H1 (cell line): ENCODE measurements around the gene GNG7. TPM values are rescaled to one million over a fixed set of nuclear protein-coding genes. Genes with fewer than 3 reads are reported as not detected.

Experiments
- CTCF ChIA-PET: fragments of 300-600 bp; sonication (Branson Sonifier 250); formaldehyde crosslinking; loops from one replicate; lab custom pipeline; 2021; ENCODE audit not compliant: partially characterized antibody; lab: Charles Lee
- POLR2A ChIA-PET: fragments of 300-600 bp; sonication (Branson Sonifier 250); formaldehyde crosslinking; loops from one replicate; lab custom pipeline; 2021; ENCODE audit warnings: inconsistent platforms; ENCODE audit not compliant: partially characterized antibody; lab: Charles Lee
- DNase-seq, 2 experiments: peaks; one replicate each; pipeline versions ENCODE4 v3.0.0 to v3.0.0-alpha.2; 2010 to 2022; ENCODE audit warnings: low spot score in 2 of 2, low read depth in 1 of 2, mixed read lengths in 1 of 2
- FAIRE-seq: peaks from 2 replicates; lab custom pipeline; 2011; peaks lifted over from hg19 to GRCh38; lab: Jason Lieb, UNC
- H2AFZ ChIP-seq: 2 replicates; pipeline ENCODE4 v1.8.1; 2012; ENCODE audit warnings: low read length, inconsistent platforms
- H2AK5ac ChIP-seq: 2 replicates; pipeline ENCODE4 v1.6.1; 2013; ENCODE audit warnings: low read depth, low read length
- H2BK120ac ChIP-seq: replicated peaks from 2 replicates; pipeline ENCODE3; 2013; ENCODE audit warnings: low read depth, low read length, inconsistent platforms
- H2BK12ac ChIP-seq: 2 replicates; pipeline ENCODE4 v1.6.1; 2013; ENCODE audit warnings: low read depth, low read length
- H2BK15ac ChIP-seq: 2 replicates; pipeline ENCODE4 v1.6.1; 2013; ENCODE audit warnings: low read length
- H2BK20ac ChIP-seq: 2 replicates; pipeline ENCODE4 v1.6.1; 2013; ENCODE audit warnings: low read length
- H2BK5ac ChIP-seq: 2 replicates; pipeline ENCODE4 v1.6.1; 2013; ENCODE audit warnings: low read depth, low read length
- H3K14ac ChIP-seq: 2 replicates; pipeline ENCODE4 v1.6.1; 2013; ENCODE audit warnings: inconsistent platforms; ENCODE audit not compliant: insufficient read length
- H3K18ac ChIP-seq: 2 replicates; pipeline ENCODE4 v1.6.1; 2013; ENCODE audit warnings: low read length; ENCODE audit errors: extremely low read depth
- H3K23ac ChIP-seq: 2 replicates; pipeline ENCODE4 v1.6.1; 2013; ENCODE audit warnings: inconsistent platforms; ENCODE audit not compliant: insufficient read length
- H3K23me2 ChIP-seq: 2 replicates; pipeline ENCODE4 v1.6.1; 2013; ENCODE audit warnings: low read depth, low read length
- H3K27ac ChIP-seq: 2 replicates; pipeline ENCODE4 v1.6.1; 2011; ENCODE audit warnings: low read depth, low read length, inconsistent platforms
- H3K27me3 ChIP-seq, 4 experiments: replicated peaks in 1 of 4; 1 replicate in 1 of 4; 2 replicates in 3 of 4; pipeline versions ENCODE4 v1.6.1 to v1.8.1; 2011 to 2013; ENCODE audit warnings: low read length in 3 of 4, mild to moderate bottlenecking in 3 of 4, inconsistent platforms in 2 of 4, mixed read lengths in 2 of 4, moderate library complexity in 1 of 4; ENCODE audit not compliant: control insufficient read depth in 3 of 4, insufficient read depth in 3 of 4; ENCODE audit errors: extremely low read depth in 1 of 4
- H3K36me3 ChIP-seq, 4 experiments: 2 replicates each; pipeline versions ENCODE4 v1.6.1 to v1.8.1; 2011 to 2013; ENCODE audit warnings: mild to moderate bottlenecking in 4 of 4, low read length in 3 of 4, moderate library complexity in 2 of 4, control low read depth in 1 of 4, inconsistent platforms in 1 of 4; ENCODE audit not compliant: insufficient read depth in 4 of 4, control insufficient read depth in 2 of 4
- H3K4ac ChIP-seq: replicated peaks from 2 replicates; pipeline ENCODE3; 2013; ENCODE audit warnings: low read length, low read depth, mixed read lengths, inconsistent platforms; ENCODE audit not compliant: insufficient read length
- H3K4me1 ChIP-seq, 4 experiments: replicated peaks in 1 of 4; 1 replicate in 1 of 4; 2 replicates in 3 of 4; pipeline versions ENCODE4 v1.6.1 to v1.8.1; 2011 to 2013; ENCODE audit warnings: low read length in 3 of 4, inconsistent platforms in 2 of 4, mixed read lengths in 1 of 4; ENCODE audit not compliant: insufficient read depth in 4 of 4, control insufficient read depth in 3 of 4
- H3K4me2 ChIP-seq, 2 experiments: 2 replicates each; pipeline versions ENCODE4 v1.6.1 to v1.8.1; 2011 to 2013; ENCODE audit warnings: low read depth in 2 of 2, low read length in 2 of 2, control low read depth in 1 of 2, inconsistent platforms in 1 of 2, mild to moderate bottlenecking in 1 of 2; ENCODE audit not compliant: insufficient read depth in 1 of 2
- H3K4me3 ChIP-seq, 4 experiments: fragments of 200-600, 300-600 bp in 1 of 4; sonication (generic), shearing (Covaris generic), sonication (Bioruptor Twin) in 1 of 4; 2 replicates each; pipeline versions ENCODE4 v1.5.1 to v1.8.1; 2011 to 2016; ENCODE audit warnings: low read length in 4 of 4, low read depth in 3 of 4, control low read depth in 2 of 4, inconsistent platforms in 2 of 4, mild to moderate bottlenecking in 2 of 4, mixed read lengths in 1 of 4, moderate library complexity in 1 of 4; ENCODE audit not compliant: insufficient read depth in 2 of 4; ENCODE audit errors: extremely low read depth in 1 of 4
- H3K56ac ChIP-seq: replicated peaks from 2 replicates; pipeline ENCODE3; 2013; ENCODE audit warnings: low read depth, mild to moderate bottlenecking, mixed read lengths, low read length, inconsistent platforms; ENCODE audit not compliant: insufficient read length
- H3K79me1 ChIP-seq: 2 replicates; pipeline ENCODE4 v1.6.1; 2013; ENCODE audit warnings: low read depth, low read length, control low read depth
- H3K79me2 ChIP-seq, 2 experiments: 2 replicates each; pipeline versions ENCODE4 v1.6.1 to v1.8.1; 2012 to 2013; ENCODE audit warnings: low read length in 2 of 2, mild to moderate bottlenecking in 2 of 2, inconsistent platforms in 1 of 2; ENCODE audit not compliant: insufficient read depth in 2 of 2, control insufficient read depth in 1 of 2
- H3K9ac ChIP-seq, 4 experiments: replicated peaks in 1 of 4; 1 replicate in 1 of 4; 2 replicates in 3 of 4; pipeline versions ENCODE4 v1.6.1 to v1.8.1; 2011 to 2013; ENCODE audit warnings: low read depth in 3 of 4, low read length in 3 of 4, control low read depth in 2 of 4, mild to moderate bottlenecking in 2 of 4, moderate library complexity in 2 of 4, inconsistent platforms in 1 of 4; ENCODE audit errors: extremely low read depth in 1 of 4
- H3K9me3 ChIP-seq, 2 experiments: 2 replicates each; pipeline versions ENCODE4 v1.6.1 to v1.8.1; 2012 to 2013; ENCODE audit warnings: mild to moderate bottlenecking in 2 of 2, moderate library complexity in 2 of 2, control low read depth in 1 of 2, inconsistent platforms in 1 of 2, low read depth in 1 of 2, low read length in 1 of 2, mixed read lengths in 1 of 2; ENCODE audit not compliant: insufficient read depth in 2 of 2
- H4K20me1 ChIP-seq, 2 experiments: replicated peaks in 1 of 2; 2 replicates each; pipeline versions ENCODE3 to v1.8.1; 2011 to 2013; ENCODE audit warnings: inconsistent platforms in 2 of 2, low read length in 2 of 2, mild to moderate bottlenecking in 1 of 2; ENCODE audit not compliant: insufficient read depth in 2 of 2, control insufficient read depth in 1 of 2
- H4K5ac ChIP-seq: 2 replicates; pipeline ENCODE4 v1.6.1; 2013; ENCODE audit warnings: low read length, low read depth, mixed read lengths, inconsistent platforms; ENCODE audit not compliant: insufficient read length
- H4K8ac ChIP-seq: 2 replicates; pipeline ENCODE4 v1.8.0; 2013; ENCODE audit warnings: mild to moderate bottlenecking, moderate library complexity, low read length, inconsistent platforms; ENCODE audit not compliant: insufficient read depth; ENCODE audit errors: extremely low read depth
- H4K91ac ChIP-seq: replicated peaks from 2 replicates; pipeline ENCODE3; 2013; ENCODE audit warnings: low read length, mixed read lengths, inconsistent platforms; ENCODE audit not compliant: insufficient read length
- BRCA1 ChIP-seq: IDR thresholded peaks from 2 replicates; pipeline ENCODE4 v1.6.1; 2012; ENCODE audit warnings: low read depth, low read length, improper control_type of control experiment
- CBX8 ChIP-seq: fragments of 300-800, 300-1000 bp; sonication (generic); IDR thresholded peaks from 2 replicates; pipeline ENCODE4 v1.7.1; 2016; ENCODE audit warnings: low read depth, low read length, borderline replicate concordance
- CHD2 ChIP-seq: IDR thresholded peaks from 2 replicates; pipeline ENCODE4 v1.6.1; 2012; ENCODE audit warnings: low read length, improper control_type of control experiment
- CTCF ChIP-seq, 3 experiments: IDR thresholded peaks; 1 replicate in 2 of 3; 2 replicates in 1 of 3; pipeline versions ENCODE4 v1.5.1 to v1.6.1; 2011; ENCODE audit warnings: low read length in 3 of 3, mild to moderate bottlenecking in 3 of 3, inconsistent platforms in 2 of 3, low read depth in 1 of 3, moderate library complexity in 1 of 3; ENCODE audit not compliant: insufficient read depth in 1 of 3; ENCODE audit errors: control extremely low read depth in 1 of 3
- E2F6 ChIP-seq: IDR thresholded peaks from 2 replicates; pipeline ENCODE4 v1.6.1; 2012; ENCODE audit warnings: inconsistent platforms
- KDM4A ChIP-seq: IDR thresholded peaks from one replicate; pipeline ENCODE4 v1.7.1; 2012; ENCODE audit warnings: low read depth, mild to moderate bottlenecking, moderate library complexity, low read length, inconsistent platforms; ENCODE audit not compliant: severe bottlenecking
- PHF8 ChIP-seq: fragments of 200-600 bp; sonication (generic); conservative IDR thresholded peaks from 2 replicates; pipeline ENCODE4 v1.7.1; 2012; ENCODE audit warnings: low read depth, mild to moderate bottlenecking, inconsistent platforms, low read length, moderate library complexity
- SP1 ChIP-seq: IDR thresholded peaks from 2 replicates; pipeline ENCODE4 v1.6.1; 2011; ENCODE audit warnings: low read depth, low read length
- TAF1 ChIP-seq: IDR thresholded peaks from 2 replicates; pipeline ENCODE4 v1.6.1; 2011; ENCODE audit warnings: mild to moderate bottlenecking, low read depth, low read length
- WGBS, 2 experiments: shearing (Covaris generic) in 1 of 2; methylation state at CpG; one replicate each; pipeline versions ENCODE4 v1.1.6 to v1.1.7; 2013 to 2015; ENCODE audit warnings: low lambda C conversion rate in 2 of 2, mixed read lengths in 2 of 2, inconsistent platforms in 1 of 2, low coverage in 1 of 2, missing lambda C conversion rate in 1 of 2; ENCODE audit not compliant: insufficient replicate concordance in 2 of 2, insufficient coverage in 1 of 2, insufficient read length in 1 of 2; ENCODE audit errors: extremely low coverage in 1 of 2, missing lambda C conversion rate in 1 of 2; 5-methylcytosine and 5-hydroxymethylcytosine counted together
- polyA plus RNA-seq, 7 experiments: library from polyadenylated mRNA; depleted of rRNA in 3 of 7; stranded (reverse) in 5 of 7; unstranded in 2 of 7; fragments of >200 nt in 5 of 7; fragments of 200-250 nt in 2 of 7; gene quantifications; 1 replicate in 5 of 7; 2 replicates in 1 of 7; 4 replicates in 1 of 7; pipeline versions ENCODE4 v1.2.1 to v1.2.3, GENCODE V29; 2011 to 2013; ENCODE audit warnings: missing spikeins in 2 of 7, mixed read lengths in 2 of 7
- total RNA-seq: library from RNA; stranded (reverse); fragmentation: NEBNext Ultra II Directional; extraction: Animal tissue kit (Norgen Biotek cat#: 25700); gene quantifications from 2 replicates; pipeline ENCODE4 v1.2.1, GENCODE V29; 2021

Gene GNG7
- total and polyA plus RNA-seq, 2 of the 8 experiments (the other 6 are each of a cell fraction or from before 2014, with no cell fraction given), result 2.8 to 7.8 TPM

- CTCF ChIA-PET, result interaction anchor here (0.5 to 5.8 kb wide), 29 partner anchors 8 to 672 kb away, joined by 3 to 48 read pairs (median 6); partner anchors contain the start of gene GADD45B
- H3K79me2 ChIP-seq, result no peaks in the 10 kb centered on the region
- no peak overlapping the region for H3K14ac ChIP-seq
- H3K4me3 ChIP-seq, result peak overlapping the region; percentile 26 to 71 (median 58); a peak in 6 of 8 replicates
- H3K27ac ChIP-seq, result no peak overlapping the region
- no peak overlapping the region for H2BK15ac ChIP-seq
- H2BK20ac ChIP-seq, result 0 out of 2 replicates have a peak overlapping the region, but pooled peaks have one; percentile 80
- peak in 1 of 2 experiments; percentile 66 for DNase-seq
- peak overlapping the region; percentile 81 for H2BK5ac ChIP-seq
- 42% methylated on average over 13 of the region's 13 CpGs; no CpG with 5 or more reads in 1 of the 2 experiments for WGBS, 2 experiments
- H3K27me3 ChIP-seq, result no peaks in the 10 kb centered on the region; a peak in 1 of 7 replicates
- POLR2A ChIA-PET, result interaction anchor here (0.5 to 6.9 kb wide), 12 partner anchors 15 to 115 kb away, joined by 3 to 102 read pairs (median 4); partner anchors contain the start of gene GADD45B
- H4K8ac ChIP-seq, result no peak overlapping the region
- 0 out of 7 replicates have a peak overlapping the region, but pooled peaks of 1 of the 4 experiments have one; percentile 12 for H3K9ac ChIP-seq
- peak overlapping the region; percentile 63 to 91 for H3K4me2 ChIP-seq
- H4K20me1 ChIP-seq, result peaks cover 4 to 5% of the 10 kb centered on the region in 2 experiments
- no peak overlapping the region for H2AK5ac ChIP-seq
- H3K79me1 ChIP-seq, result no peaks in the 10 kb centered on the region
- H2BK120ac ChIP-seq, result peak overlapping the region; percentile 64
- peak overlapping the region; percentile 7 for H4K91ac ChIP-seq
- H3K4ac ChIP-seq, result peak overlapping the region; percentile 95
- H2BK12ac ChIP-seq, result 0 out of 2 replicates have a peak overlapping the region, but pooled peaks have one; percentile 75
- FAIRE-seq, result no peak
- H4K5ac ChIP-seq, result no peak overlapping the region
- H2AFZ ChIP-seq, result no peak overlapping the region
- no peaks in the 10 kb centered on the region; a peak in 1 of 8 replicates for H3K36me3 ChIP-seq
- H3K18ac ChIP-seq, result peak overlapping the region; percentile 87
- peaks cover 0 to 8% of the 10 kb centered on the region in 2 experiments; a peak in 1 of 4 replicates for H3K9me3 ChIP-seq
- peaks cover 3% of the 10 kb centered on the region; the same call in 1 of the 2 replicates for H3K23me2 ChIP-seq
- no peak overlapping the region for H3K56ac ChIP-seq
- no peak overlapping the region for H3K23ac ChIP-seq
- peaks cover 4 to 17% (median 12%) of the 10 kb centered on the region in 4 experiments for H3K4me1 ChIP-seq
- TF ChIP-seq KDM4A (no peak), SP1 (no peak), CTCF (IDR thresholded peaks at IDR 0.05; ENCODE audit: control extremely low read depth in 1 of 3, insufficient read depth in 1 of 3, low read depth in 1 of 3, low read length in 3 of 3) (no peak), BRCA1 (no peak), E2F6 (no peak), TAF1 (no peak), CHD2 (no peak), CBX8 (no peak), PHF8 (no peak)
Observed at GRCh38 chr19:2578391-2578890, 124.1 kb downstream of the GNG7 start.
